KMS-11 (cell line): ENCODE results near the gene NEFH.
"Not testable (repeated sequence)": the region's sequence is repeated elsewhere in the genome, so short reads cannot be mapped to it uniquely, and the experiment has no call there.

Experiments used
- H2AFZ ChIP-seq: fragments of 200-600 bp; sonication (generic); 2 replicates; pipeline ENCODE4 v1.6.1; 2016; ENCODE audit warnings: antibody characterized with exemption, mixed run types, low read depth
- H3K27ac ChIP-seq: fragments of 200-600 bp; sonication (generic); 2 replicates; pipeline ENCODE4 v1.6.1; 2016; ENCODE audit warnings: mild to moderate bottlenecking, mixed run types
- H3K27me3 ChIP-seq: fragments of 200-600 bp; sonication (generic); 2 replicates; pipeline ENCODE4 v1.6.1; 2017; ENCODE audit warnings: mild to moderate bottlenecking, low read depth, mixed run types, moderate library complexity; ENCODE audit not compliant: insufficient read depth
- H3K36me3 ChIP-seq: fragments of 200-600 bp; sonication (generic); 2 replicates; pipeline ENCODE4 v1.6.1; 2017; ENCODE audit warnings: mild to moderate bottlenecking, mixed run types; ENCODE audit not compliant: insufficient read depth
- H3K4me1 ChIP-seq: fragments of 200-600 bp; sonication (generic); 2 replicates; pipeline ENCODE4 v1.6.1; 2016; ENCODE audit warnings: mild to moderate bottlenecking, low read depth, mixed run types; ENCODE audit not compliant: poor library complexity, severe bottlenecking
- H3K4me2 ChIP-seq: fragments of 200-600 bp; sonication (generic); 2 replicates; pipeline ENCODE4 v1.7.0; 2016; ENCODE audit warnings: mild to moderate bottlenecking, mixed run types
- H3K4me3 ChIP-seq: fragments of 200-600 bp; sonication (generic); IDR thresholded peaks from 2 replicates; pipeline ENCODE4 v1.6.1; 2017; ENCODE audit warnings: low read depth, low read length, mixed read lengths; ENCODE audit not compliant: insufficient read depth
- H3K79me2 ChIP-seq: fragments of 200-600 bp; sonication (generic); 2 replicates; pipeline ENCODE4 v1.6.1; 2016; ENCODE audit warnings: low read depth, mixed run types; ENCODE audit not compliant: insufficient read depth
- H3K9ac ChIP-seq: fragments of 200-600 bp; sonication (generic); 2 replicates; pipeline ENCODE4 v1.6.1; 2016; ENCODE audit warnings: mild to moderate bottlenecking, mixed run types
- H4K20me1 ChIP-seq: fragments of 200-600 bp; sonication (generic); 2 replicates; pipeline ENCODE4 v1.6.1; 2016; ENCODE audit warnings: mild to moderate bottlenecking, mixed run types; ENCODE audit not compliant: insufficient read depth
- TF ChIP-seq, protein P1 (sequence below): fragments of 200-600 bp; sonication (generic); conservative IDR thresholded peaks from 2 replicates; pipeline ENCODE4 v1.6.1; 2017; ENCODE audit warnings: low read depth, mild to moderate bottlenecking, antibody characterized with exemption, low read length, moderate library complexity, mixed read lengths

NEFH gene

DNA sequence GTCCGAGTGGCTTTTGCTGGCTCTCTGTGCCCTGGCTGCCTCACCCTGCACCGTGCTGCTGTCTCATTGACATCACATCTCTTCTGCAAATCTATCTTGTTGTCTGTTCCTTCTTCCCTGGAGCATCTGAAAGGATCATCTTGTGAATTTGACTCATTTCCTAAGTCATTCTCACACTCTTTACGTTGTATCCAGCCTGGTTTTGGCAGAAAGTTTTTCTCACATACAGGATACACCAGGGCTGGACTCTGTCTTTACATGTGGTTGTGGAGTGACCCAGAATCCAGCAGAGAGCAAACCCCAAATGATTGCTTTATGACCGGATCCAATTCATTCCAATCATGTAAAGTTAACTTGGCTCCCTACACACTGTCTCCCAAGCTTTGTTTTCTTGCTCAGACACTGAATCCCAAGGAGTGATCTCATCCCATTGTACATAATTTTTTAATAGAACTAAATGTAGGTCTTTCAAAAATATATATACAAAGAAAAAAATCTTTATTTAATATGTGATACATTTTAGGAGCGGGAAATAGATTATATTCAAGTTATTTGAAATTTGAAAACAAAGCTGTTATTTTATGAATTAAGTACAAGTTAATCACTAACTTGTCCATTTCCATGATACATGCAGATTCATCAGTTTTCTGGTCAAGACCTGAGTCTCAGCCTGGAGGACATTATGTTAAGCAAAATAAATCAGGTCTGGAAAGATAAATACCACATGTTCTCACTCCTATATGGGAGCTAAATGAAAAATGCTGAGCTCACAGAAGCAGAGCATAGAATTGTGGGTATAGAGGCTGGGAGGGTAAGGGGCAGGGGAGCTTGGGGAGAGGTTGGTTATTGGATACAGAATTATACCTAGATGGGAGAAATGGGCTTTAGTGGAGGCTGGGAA lies 44.5 kb upstream of the NEFH start:
- Histone ChIP-seq H3K9ac (no peak overlapping the region), H3K4me1 (no peaks in the 10 kb centered on the region), H3K27me3 (no peaks in the 10 kb centered on the region), H3K27ac (no peak overlapping the region), H3K36me3 (no peaks in the 10 kb centered on the region), H4K20me1 (no peaks in the 10 kb centered on the region), H3K79me2 (no peaks in the 10 kb centered on the region), H3K4me3 (no peak overlapping the region), H2AFZ (no peak overlapping the region), H3K4me2 (no peak overlapping the region)
- TF ChIP-seq, protein P1, sequence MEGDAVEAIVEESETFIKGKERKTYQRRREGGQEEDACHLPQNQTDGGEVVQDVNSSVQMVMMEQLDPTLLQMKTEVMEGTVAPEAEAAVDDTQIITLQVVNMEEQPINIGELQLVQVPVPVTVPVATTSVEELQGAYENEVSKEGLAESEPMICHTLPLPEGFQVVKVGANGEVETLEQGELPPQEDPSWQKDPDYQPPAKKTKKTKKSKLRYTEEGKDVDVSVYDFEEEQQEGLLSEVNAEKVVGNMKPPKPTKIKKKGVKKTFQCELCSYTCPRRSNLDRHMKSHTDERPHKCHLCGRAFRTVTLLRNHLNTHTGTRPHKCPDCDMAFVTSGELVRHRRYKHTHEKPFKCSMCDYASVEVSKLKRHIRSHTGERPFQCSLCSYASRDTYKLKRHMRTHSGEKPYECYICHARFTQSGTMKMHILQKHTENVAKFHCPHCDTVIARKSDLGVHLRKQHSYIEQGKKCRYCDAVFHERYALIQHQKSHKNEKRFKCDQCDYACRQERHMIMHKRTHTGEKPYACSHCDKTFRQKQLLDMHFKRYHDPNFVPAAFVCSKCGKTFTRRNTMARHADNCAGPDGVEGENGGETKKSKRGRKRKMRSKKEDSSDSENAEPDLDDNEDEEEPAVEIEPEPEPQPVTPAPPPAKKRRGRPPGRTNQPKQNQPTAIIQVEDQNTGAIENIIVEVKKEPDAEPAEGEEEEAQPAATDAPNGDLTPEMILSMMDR: no peak

DNA sequence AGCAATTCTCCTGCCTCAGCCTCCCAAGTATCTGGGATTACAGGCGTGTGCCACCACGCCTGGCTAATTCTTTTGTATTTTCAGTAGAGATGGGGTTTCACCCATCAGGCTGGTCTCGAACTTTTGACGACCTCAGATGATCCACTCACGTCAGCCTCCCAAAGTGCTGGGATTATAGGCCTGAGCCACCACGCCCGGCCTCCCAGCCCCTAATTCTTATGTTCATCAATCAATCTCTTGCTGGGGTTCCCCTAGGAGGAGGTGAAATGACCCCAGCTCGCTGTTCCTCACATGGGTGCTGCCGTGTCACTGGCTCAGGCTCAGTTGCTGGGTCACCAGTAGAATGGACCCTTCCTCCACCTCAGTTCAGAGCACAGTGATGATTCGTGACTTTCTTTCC lies 41.7 kb upstream of the NEFH start, which contains the start of gene RFPL1:
TSS of gene RFPL1 (plus strand) at position 301 of the 400 bp plus-strand sequence.
- H3K27ac ChIP-seq, H3K9ac ChIP-seq, H3K4me3 ChIP-seq, H3K79me2 ChIP-seq, H3K36me3 ChIP-seq, H4K20me1 ChIP-seq, H2AFZ ChIP-seq, H3K27me3 ChIP-seq, H3K4me1 ChIP-seq, H3K4me2 ChIP-seq: not testable (repeated sequence)

DNA sequence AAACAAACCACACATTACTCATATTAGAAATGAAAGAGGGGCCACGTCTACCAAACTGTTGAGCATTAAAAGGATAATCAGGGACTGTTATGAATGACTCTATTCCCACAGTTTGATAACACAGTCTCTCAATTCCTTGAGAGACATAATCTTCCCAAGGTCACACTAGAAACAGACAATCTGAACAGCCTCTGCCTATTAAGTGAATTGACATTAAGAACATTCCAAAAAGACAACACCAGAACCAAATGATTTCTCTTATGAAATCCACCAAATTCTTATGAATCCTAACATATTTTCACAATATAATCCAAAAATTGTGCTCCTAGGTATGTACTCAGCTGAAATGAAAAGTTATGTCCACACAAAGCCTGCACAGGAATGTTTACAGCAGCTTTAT lies 37.0 kb upstream of the NEFH start:
- no peak overlapping the region for H3K4me3 ChIP-seq
- H3K27ac ChIP-seq: no peak overlapping the region
- TF ChIP-seq, protein P1: no peak
- H2AFZ ChIP-seq: no peak overlapping the region
- H3K79me2 ChIP-seq: no peaks in the 10 kb centered on the region
- H4K20me1 ChIP-seq: no peaks in the 10 kb centered on the region
- no peak overlapping the region for H3K9ac ChIP-seq
- H3K36me3 ChIP-seq: no peaks in the 10 kb centered on the region
- no peak overlapping the region for H3K4me2 ChIP-seq
- H3K4me1 ChIP-seq: no peaks in the 10 kb centered on the region
- no peaks in the 10 kb centered on the region; the same call in 1 of the 2 replicates for H3K27me3 ChIP-seq

DNA sequence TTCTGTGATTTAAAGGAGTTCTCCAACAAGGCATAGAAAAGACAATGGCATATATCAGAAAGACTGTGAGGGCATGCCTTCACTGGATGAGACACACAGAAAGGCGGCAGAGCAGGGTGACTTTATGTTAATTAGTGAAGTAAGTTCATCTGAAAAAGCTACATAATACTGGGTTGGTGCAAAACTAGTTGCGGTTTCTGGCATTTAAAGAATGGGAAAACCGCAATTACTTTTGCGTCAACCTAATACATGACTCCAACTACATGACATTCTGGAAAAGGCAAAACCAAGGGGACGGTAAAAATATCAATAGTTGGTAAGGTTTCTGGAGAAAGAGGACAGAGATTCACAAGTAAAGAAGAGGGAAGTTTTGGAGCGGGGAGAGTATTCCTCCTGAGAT lies 36.6 kb upstream of the NEFH start:
- Histone ChIP-seq H3K4me1 (no peaks in the 10 kb centered on the region), H3K79me2 (no peaks in the 10 kb centered on the region)

More for the DNA sequence above, 36.6 kb upstream of the NEFH start:
- Histone ChIP-seq H2AFZ (no peak overlapping the region), H3K4me2 (no peak overlapping the region), H3K4me3 (no peak overlapping the region), H3K27ac (no peak overlapping the region), H3K9ac (no peak overlapping the region), H3K36me3 (no peaks in the 10 kb centered on the region), H4K20me1 (no peaks in the 10 kb centered on the region), H3K27me3 (no peaks in the 10 kb centered on the region; the same call in 1 of the 2 replicates)
- TF ChIP-seq, protein P1: no peak
